MM.1S (cell line): ENCODE results near the gene NUDT1.

Source experiments
- DNase-seq: peaks from one replicate; pipeline ENCODE4 v3.0.0-alpha.2; 2015
- H2AFZ ChIP-seq: fragments of 300-600 bp; sonication (generic); 2 replicates; pipeline ENCODE4 v1.6.0; 2016; ENCODE audit warnings: antibody characterized with exemption, low read length
- H3F3A ChIP-seq: fragments of 300-600 bp; sonication (generic); 2 replicates; pipeline ENCODE4 v1.6.1; 2016; ENCODE audit warnings: mild to moderate bottlenecking, antibody characterized with exemption, low read length, moderate library complexity, mixed read lengths; ENCODE audit not compliant: insufficient read depth
- H3K27ac ChIP-seq: fragments of 300-600 bp; sonication (generic); 2 replicates; pipeline ENCODE4 v1.5.1; 2016; ENCODE audit warnings: mild to moderate bottlenecking, low read length
- H3K27me3 ChIP-seq: fragments of 300-600 bp; sonication (generic); replicated peaks from 2 replicates; pipeline ENCODE4 v1.6.0; 2016; ENCODE audit warnings: low read length; ENCODE audit not compliant: insufficient read depth
- H3K36me3 ChIP-seq: fragments of 300-600 bp; sonication (generic); replicated peaks from 2 replicates; pipeline ENCODE4 v1.6.1; 2016; ENCODE audit warnings: mild to moderate bottlenecking, low read length, mixed read lengths; ENCODE audit not compliant: insufficient read depth
- H3K4me1 ChIP-seq: fragments of 300-600 bp; sonication (generic); 2 replicates; pipeline ENCODE4 v1.6.1; 2016; ENCODE audit warnings: low read length, mixed read lengths
- H3K4me2 ChIP-seq: fragments of 300-600 bp; sonication (generic); 2 replicates; pipeline ENCODE4 v1.6.0; 2016; ENCODE audit warnings: low read depth, low read length
- H3K4me3 ChIP-seq: fragments of 300-600 bp; sonication (generic); 2 replicates; pipeline ENCODE4 v1.5.1; 2016; ENCODE audit warnings: low read length, mixed read lengths
- H3K79me2 ChIP-seq: fragments of 300-600 bp; sonication (generic); 2 replicates; pipeline ENCODE4 v1.6.1; 2016; ENCODE audit warnings: mixed run types, low read length, mixed read lengths
- H3K9ac ChIP-seq: fragments of 300-600 bp; sonication (generic); 2 replicates; pipeline ENCODE4 v1.6.1; 2016; ENCODE audit warnings: low read length, mixed read lengths
- H3K9me2 ChIP-seq: fragments of 300-600 bp; sonication (generic); replicated peaks from 2 replicates; pipeline ENCODE4 v1.6.1; 2016; ENCODE audit warnings: mild to moderate bottlenecking, low read length, mixed read lengths; ENCODE audit not compliant: insufficient read depth
- H3K9me3 ChIP-seq: fragments of 300-600 bp; sonication (generic); replicated peaks from 2 replicates; pipeline ENCODE4 v1.6.1; 2016; ENCODE audit warnings: mild to moderate bottlenecking, low read length, mixed read lengths; ENCODE audit not compliant: insufficient read depth
- H4K20me1 ChIP-seq: fragments of 300-600 bp; sonication (generic); 2 replicates; pipeline ENCODE4 v1.6.1; 2016; ENCODE audit warnings: mild to moderate bottlenecking, low read length, moderate library complexity, mixed read lengths; ENCODE audit not compliant: insufficient read depth
- EZH2 ChIP-seq: fragments of 300-600 bp; sonication (generic); optimal IDR thresholded peaks from 2 replicates; pipeline ENCODE3; 2017; ENCODE audit warnings: low read depth, mild to moderate bottlenecking, antibody characterized with exemption, low read length, mixed read lengths
- EZH2phosphoT487 ChIP-seq: fragments of 300-600 bp; sonication (generic); IDR thresholded peaks from 2 replicates; pipeline ENCODE4 v1.6.1; 2018; ENCODE audit warnings: antibody characterized with exemption, low read length
- TF ChIP-seq, protein P1 (sequence below): fragments of 300-600 bp; sonication (generic); IDR thresholded peaks from 2 replicates; pipeline ENCODE4 v1.5.1; 2016; ENCODE audit warnings: antibody characterized with exemption, low read length, mixed read lengths

NUDT1 gene

GRCh38 chr7:2279896-2280295 lies 37.9 kb downstream of the NUDT1 start:
- TF ChIP-seq EZH2phosphoT487, result no peak
- no peak for TF ChIP-seq EZH2
- TF ChIP-seq, protein P1, sequence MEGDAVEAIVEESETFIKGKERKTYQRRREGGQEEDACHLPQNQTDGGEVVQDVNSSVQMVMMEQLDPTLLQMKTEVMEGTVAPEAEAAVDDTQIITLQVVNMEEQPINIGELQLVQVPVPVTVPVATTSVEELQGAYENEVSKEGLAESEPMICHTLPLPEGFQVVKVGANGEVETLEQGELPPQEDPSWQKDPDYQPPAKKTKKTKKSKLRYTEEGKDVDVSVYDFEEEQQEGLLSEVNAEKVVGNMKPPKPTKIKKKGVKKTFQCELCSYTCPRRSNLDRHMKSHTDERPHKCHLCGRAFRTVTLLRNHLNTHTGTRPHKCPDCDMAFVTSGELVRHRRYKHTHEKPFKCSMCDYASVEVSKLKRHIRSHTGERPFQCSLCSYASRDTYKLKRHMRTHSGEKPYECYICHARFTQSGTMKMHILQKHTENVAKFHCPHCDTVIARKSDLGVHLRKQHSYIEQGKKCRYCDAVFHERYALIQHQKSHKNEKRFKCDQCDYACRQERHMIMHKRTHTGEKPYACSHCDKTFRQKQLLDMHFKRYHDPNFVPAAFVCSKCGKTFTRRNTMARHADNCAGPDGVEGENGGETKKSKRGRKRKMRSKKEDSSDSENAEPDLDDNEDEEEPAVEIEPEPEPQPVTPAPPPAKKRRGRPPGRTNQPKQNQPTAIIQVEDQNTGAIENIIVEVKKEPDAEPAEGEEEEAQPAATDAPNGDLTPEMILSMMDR, result no peak

GRCh38 chr7:2280424-2280823 lies 38.4 kb downstream of the NUDT1 start:
- H2AFZ ChIP-seq, result no peak overlapping the region
- no peaks in the 10 kb centered on the region for H3K9me2 ChIP-seq
- H3F3A ChIP-seq, result no peaks in the 10 kb centered on the region
- no peak overlapping the region for H3K27ac ChIP-seq
- H3K4me3 ChIP-seq, result no peak overlapping the region
- H3K36me3 ChIP-seq, result no peaks in the 10 kb centered on the region
- TF ChIP-seq EZH2, result no peak
- no peak overlapping the region for H3K9ac ChIP-seq
- DNase-seq, result no peak
- no peaks in the 10 kb centered on the region for H3K27me3 ChIP-seq
- 0 out of 2 replicates have a peak, but pooled peaks cover 2% of the 10 kb centered on the region for H3K79me2 ChIP-seq
- no peaks in the 10 kb centered on the region for H3K4me1 ChIP-seq
- no peaks in the 10 kb centered on the region for H3K9me3 ChIP-seq
- no peaks in the 10 kb centered on the region for H4K20me1 ChIP-seq
- H3K4me2 ChIP-seq, result no peak overlapping the region

More at GRCh38 chr7:2279896-2280295, 37.9 kb downstream of the NUDT1 start:
- no peaks in the 10 kb centered on the region for H3K9me2 ChIP-seq
- no peak overlapping the region for H3K27ac ChIP-seq
- H3F3A ChIP-seq, result no peaks in the 10 kb centered on the region
- H2AFZ ChIP-seq, result no peak overlapping the region
- H4K20me1 ChIP-seq, result no peaks in the 10 kb centered on the region
- no peaks in the 10 kb centered on the region for H3K4me1 ChIP-seq
- no peak for DNase-seq
- H3K79me2 ChIP-seq, result 0 out of 2 replicates have a peak, but pooled peaks cover 2% of the 10 kb centered on the region
- H3K9me3 ChIP-seq, result no peaks in the 10 kb centered on the region
- no peaks in the 10 kb centered on the region for H3K27me3 ChIP-seq
- H3K4me2 ChIP-seq, result no peak overlapping the region
- H3K4me3 ChIP-seq, result no peak overlapping the region
- no peak overlapping the region for H3K9ac ChIP-seq
- H3K36me3 ChIP-seq, result no peaks in the 10 kb centered on the region

DNA sequence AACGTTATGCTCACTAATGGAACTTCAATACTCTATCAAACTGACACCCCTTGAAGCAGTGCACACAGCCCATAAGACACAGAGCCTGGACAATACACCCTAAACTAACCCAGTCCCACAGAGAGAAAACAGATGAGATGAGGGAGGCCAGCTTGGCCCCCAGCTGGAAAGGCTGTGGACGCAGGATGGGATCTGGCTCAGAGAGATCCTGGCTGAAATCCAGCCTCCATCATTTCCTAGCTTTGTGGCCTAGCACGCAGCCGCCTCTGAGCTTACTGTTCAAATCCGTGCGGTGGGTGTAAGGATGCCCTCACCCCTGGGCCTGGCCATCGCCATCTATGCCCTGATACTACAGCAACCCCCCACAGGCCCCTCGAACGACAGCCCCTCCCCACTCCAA lies 39.5 kb downstream of the NUDT1 start:
- H3K4me1 ChIP-seq, result no peaks in the 10 kb centered on the region
- DNase-seq, result no peak
- no peak overlapping the region for H3K4me3 ChIP-seq
- no peaks in the 10 kb centered on the region for H3F3A ChIP-seq
- H3K79me2 ChIP-seq, result 0 out of 2 replicates have a peak, but pooled peaks cover 2% of the 10 kb centered on the region
- no peak for TF ChIP-seq EZH2
- TF ChIP-seq EZH2phosphoT487, result no peak
- TF ChIP-seq, protein P1, result no peak
- no peaks in the 10 kb centered on the region for H3K9me3 ChIP-seq
- no peaks in the 10 kb centered on the region for H4K20me1 ChIP-seq
- H3K36me3 ChIP-seq, result no peaks in the 10 kb centered on the region
- H3K27me3 ChIP-seq, result no peaks in the 10 kb centered on the region
- H3K9ac ChIP-seq, result no peak overlapping the region
- H3K27ac ChIP-seq, result no peak overlapping the region
- no peaks in the 10 kb centered on the region for H3K9me2 ChIP-seq
- no peak overlapping the region for H3K4me2 ChIP-seq
- H2AFZ ChIP-seq, result no peak overlapping the region

DNA sequence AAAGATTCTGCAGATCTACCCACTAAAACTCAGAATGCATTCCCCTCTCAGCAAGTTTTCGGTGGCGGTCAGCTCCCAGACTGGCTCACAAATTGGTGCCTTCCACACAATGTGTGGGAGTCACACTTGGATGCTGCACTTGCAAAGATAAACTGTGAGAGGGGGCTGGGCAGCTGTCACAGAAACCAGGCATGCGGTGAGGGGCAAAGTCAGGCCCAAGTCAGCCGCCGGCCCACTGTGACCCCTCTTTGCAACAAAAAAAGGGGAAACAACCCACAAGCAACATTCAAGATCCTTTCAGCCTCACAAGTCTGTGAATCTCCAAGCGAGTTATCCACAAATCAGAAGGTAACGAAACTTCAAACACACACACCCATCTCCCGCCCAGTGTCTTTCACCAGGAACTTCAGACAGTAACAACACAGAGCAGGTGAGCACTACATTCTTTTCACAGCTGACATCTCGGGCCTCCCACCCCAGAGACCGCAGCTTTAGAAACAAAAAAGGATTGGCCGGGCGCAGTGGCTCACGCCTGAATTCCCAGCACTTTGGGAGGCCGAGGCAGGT lies 40.2 kb downstream of the NUDT1 start:
- Histone ChIP-seq H3K79me2 (0 out of 2 replicates have a peak, but pooled peaks cover 2% of the 10 kb centered on the region), H3K36me3 (no peaks in the 10 kb centered on the region), H2AFZ (no peak overlapping the region), H3K4me3 (no peak overlapping the region), H3K9me2 (no peaks in the 10 kb centered on the region), H3K4me1 (no peaks in the 10 kb centered on the region), H3K27ac (no peak overlapping the region), H3F3A (no peaks in the 10 kb centered on the region), H3K9me3 (no peaks in the 10 kb centered on the region), H3K27me3 (no peaks in the 10 kb centered on the region), H3K9ac (no peak overlapping the region), H4K20me1 (no peaks in the 10 kb centered on the region), H3K4me2 (no peak overlapping the region)
- TF ChIP-seq EZH2, result no peak
- no peak for TF ChIP-seq EZH2phosphoT487
- TF ChIP-seq, protein P1, result no peak
- no peak for DNase-seq
